ENCODE results near the gene SND1.
"Not testable (repeated sequence)": the region's sequence is repeated elsewhere in the genome, so short reads cannot be mapped to it uniquely, and the experiment has no call there.

SND1 gene

GRCh38 chr7:127810696-127811660 lies 159.0 kb downstream of the SND1 start:
- DNase-seq, result peak; percentile 12 to 25

- no peak for DNase-seq
These were observed 160.5 kb downstream of the SND1 start for GRCh38 chr7:127812540-127812939.

GRCh38 chr7:127813991-127814541 lies 162.1 kb downstream of the SND1 start:
- DNase-seq, result no peak

GRCh38 chr7:127815631-127816145 lies 163.7 kb downstream of the SND1 start:
- DNase-seq, result no peak

GRCh38 chr7:127816354-127817190 lies 164.6 kb downstream of the SND1 start:
- no peak for DNase-seq

GRCh38 chr7:127817466-127817865 lies 165.5 kb downstream of the SND1 start:
- DNase-seq, result no peak

- DNase-seq, result no peak
These were observed 166.3 kb downstream of the SND1 start for GRCh38 chr7:127818306-127818705.

GRCh38 chr7:127819975-127820731 lies 168.2 kb downstream of the SND1 start:
- DNase-seq, result no peak

GRCh38 chr7:127820732-127821085 lies 168.7 kb downstream of the SND1 start:
- DNase-seq, result no peak

GRCh38 chr7:127821146-127821545 lies 169.2 kb downstream of the SND1 start:
- DNase-seq, result no peak

GRCh38 chr7:127822822-127823508 lies 171.0 kb downstream of the SND1 start:
- no peak for DNase-seq

GRCh38 chr7:127824682-127825081 lies 172.7 kb downstream of the SND1 start:
- DNase-seq, result no peak

- DNase-seq, result no peak
These were observed 177.0 kb downstream of the SND1 start for GRCh38 chr7:127828843-127829500.

GRCh38 chr7:127831318-127832219 lies 179.6 kb downstream of the SND1 start:
- no peak for DNase-seq

GRCh38 chr7:127832592-127832991 lies 180.6 kb downstream of the SND1 start:
- DNase-seq, result no peak

GRCh38 chr7:127833641-127834040 lies 181.6 kb downstream of the SND1 start:
- no peak for DNase-seq

GRCh38 chr7:127835679-127836078 lies 183.7 kb downstream of the SND1 start:
- DNase-seq, result no peak

GRCh38 chr7:127837816-127838410 lies 185.9 kb downstream of the SND1 start:
- not testable (repeated sequence) for DNase-seq

- no peak for DNase-seq
These were observed 186.9 kb downstream of the SND1 start for GRCh38 chr7:127838816-127839415.
